ENCODE measurements around the gene ISOC2.
"Not testable (repeated sequence)": the region's sequence is repeated elsewhere in the genome, so short reads cannot be mapped to it uniquely, and the experiment has no call there.

Gene ISOC2

GRCh38 chr19:55440411-55441105, 20.9 kb downstream of the ISOC2 start:
- DNase-seq (ENCODE audit: low spot score), result no peak

- DNase-seq (ENCODE audit: low spot score), result no peak
Measured at GRCh38 chr19:55439052-55439451, 22.4 kb downstream of the ISOC2 start.

- peak; percentile 79 for DNase-seq (ENCODE audit: low spot score)
Measured at GRCh38 chr19:55437410-55437809, 24.0 kb downstream of the ISOC2 start.

GRCh38 chr19:55436847-55437246, 24.6 kb downstream of the ISOC2 start:
- DNase-seq (ENCODE audit: low spot score), result no peak

DNA sequence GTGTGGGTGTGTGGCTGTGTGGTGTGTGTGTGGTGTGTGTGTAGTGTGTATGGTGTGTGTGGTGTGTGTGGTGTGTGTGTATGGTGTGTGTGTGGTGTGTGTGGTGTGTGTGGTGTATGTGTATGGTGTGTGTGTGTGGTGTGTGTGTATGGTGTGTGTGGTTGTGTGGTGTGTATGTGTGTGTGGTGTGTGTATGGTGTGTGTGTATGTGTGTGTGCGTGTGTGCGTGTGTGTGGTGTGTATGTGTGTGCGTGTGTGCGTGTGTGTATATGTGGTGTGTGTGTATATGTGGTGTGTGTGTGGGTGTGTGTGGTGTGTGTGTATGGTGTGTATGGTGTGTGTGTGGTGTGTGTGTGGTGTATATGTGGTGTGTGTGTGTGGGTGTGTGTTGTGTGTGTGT, 26.4 kb downstream of the ISOC2 start:
- no peak for DNase-seq (ENCODE audit: low spot score)

GRCh38 chr19:55434356-55434919, 27.0 kb downstream of the ISOC2 start:
- DNase-seq (ENCODE audit: low spot score), result no peak

DNA sequence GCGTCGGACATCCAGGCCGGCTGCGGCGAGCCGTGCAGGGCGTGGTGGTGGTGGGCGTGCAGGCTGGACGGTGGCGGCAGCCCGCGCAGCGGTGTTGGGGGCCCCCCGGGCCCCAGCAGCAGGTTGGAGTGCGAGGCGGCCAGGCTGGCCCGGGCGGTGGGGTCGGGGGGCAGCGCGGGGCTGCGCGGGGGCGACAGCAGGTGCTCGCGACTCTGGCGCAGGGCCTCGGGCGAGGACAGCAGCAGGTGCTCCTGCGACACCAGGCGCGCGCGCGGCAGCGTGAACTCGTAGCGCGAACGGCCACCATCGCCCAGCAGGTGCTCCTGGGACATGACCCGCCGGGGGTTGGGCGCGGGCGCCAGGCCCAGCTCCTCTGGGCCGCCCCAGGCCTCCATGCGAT, 28.1 kb downstream of the ISOC2 start:
- DNase-seq (ENCODE audit: low spot score), result no peak

DNA sequence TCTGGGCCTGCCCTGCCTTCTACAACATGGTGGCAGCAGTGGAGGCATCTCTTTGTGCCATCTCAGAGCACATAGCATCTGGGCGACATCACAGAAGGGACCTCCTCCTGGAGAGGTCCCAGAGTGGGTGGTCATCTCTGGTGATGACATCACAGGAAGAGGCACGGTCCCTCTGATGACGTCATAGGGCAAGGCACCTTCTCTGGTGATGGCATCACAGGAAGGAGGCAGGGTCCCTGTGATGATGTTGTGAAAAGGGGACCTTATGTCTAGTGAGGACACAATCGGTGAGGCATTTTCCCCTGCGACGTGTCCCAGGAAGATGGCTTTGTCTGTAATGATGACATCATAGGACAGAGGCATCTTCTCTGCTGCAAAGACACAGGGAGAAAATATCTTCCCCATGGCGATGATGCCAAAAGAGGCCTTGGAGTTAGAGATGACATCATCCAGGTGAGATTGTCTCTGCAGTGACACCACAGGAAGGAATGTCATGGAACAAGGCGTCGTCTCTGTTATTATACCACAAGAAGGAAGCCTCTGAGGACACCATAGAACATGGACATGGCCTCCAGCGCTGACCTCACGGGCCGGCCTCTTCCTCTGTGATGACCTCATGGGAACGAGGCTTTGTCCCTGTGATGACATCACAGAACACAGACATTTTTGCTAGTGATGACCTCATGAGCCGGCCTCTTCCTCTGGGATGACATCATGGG, 29.0 kb downstream of the ISOC2 start:
- no peak for DNase-seq (ENCODE audit: low spot score)

DNA sequence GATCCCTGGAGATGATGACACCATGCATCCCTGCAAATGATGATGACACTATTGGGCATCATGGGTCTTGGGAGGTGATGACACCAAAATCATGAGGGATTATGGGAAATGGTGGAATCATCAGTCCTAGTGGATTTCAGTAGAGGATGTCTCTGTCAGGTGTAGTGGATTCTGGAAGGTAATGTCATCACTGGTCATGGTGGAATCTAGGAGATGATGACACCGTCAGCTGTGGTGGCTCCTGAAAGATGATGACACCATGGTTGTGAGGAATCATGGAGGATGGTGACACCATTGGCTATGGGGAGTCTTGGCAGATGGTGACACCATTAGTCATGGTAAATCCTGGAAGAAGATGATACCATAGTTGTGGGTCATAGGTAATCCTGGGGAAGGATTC, 30.3 kb downstream of the ISOC2 start:
- no peak for DNase-seq (ENCODE audit: low spot score)

- no peak for DNase-seq (ENCODE audit: low spot score)
Measured at GRCh38 chr19:55426042-55426441, 35.4 kb downstream of the ISOC2 start.

- no peak for DNase-seq (ENCODE audit: low spot score)
Measured at GRCh38 chr19:55424518-55424917, 36.9 kb downstream of the ISOC2 start.

- no peak for DNase-seq (ENCODE audit: low spot score)
Measured at GRCh38 chr19:55423225-55424005, 38.0 kb downstream of the ISOC2 start.

GRCh38 chr19:55421281-55421680, 40.2 kb downstream of the ISOC2 start:
- DNase-seq (ENCODE audit: low spot score), result not testable (repeated sequence)

DNA sequence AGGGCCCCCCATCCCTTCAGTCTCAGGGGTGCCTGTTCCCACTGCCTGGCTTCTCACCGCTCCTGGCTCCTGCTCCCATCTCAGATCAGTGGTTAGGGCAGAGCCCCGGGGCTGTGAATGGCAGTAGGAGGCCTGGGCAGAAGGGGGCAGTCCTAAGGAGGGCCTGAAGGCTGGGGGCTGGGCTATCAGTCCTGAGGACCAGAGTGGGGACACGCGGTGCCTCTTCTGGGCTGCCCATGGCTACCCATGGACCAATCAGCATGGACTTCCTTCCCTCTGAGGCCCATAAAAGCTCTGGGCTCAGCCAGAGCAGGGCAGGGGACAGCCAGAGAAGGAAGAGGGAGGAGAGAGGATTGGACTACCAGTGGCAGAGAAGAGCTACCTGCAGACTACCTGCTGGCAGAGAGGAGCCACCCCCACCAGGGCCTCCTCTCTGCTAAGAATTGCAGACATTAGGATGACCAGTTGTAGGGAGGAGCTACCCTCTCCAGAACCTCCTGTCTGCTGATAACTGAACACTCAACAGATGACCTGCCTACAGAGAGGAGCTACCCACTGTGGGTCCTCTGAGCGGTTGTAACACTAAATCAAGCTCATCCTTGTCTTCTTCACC, 41.7 kb downstream of the ISOC2 start:
- no peak for DNase-seq (ENCODE audit: low spot score)

- no peak for DNase-seq (ENCODE audit: low spot score)
Measured at GRCh38 chr19:55419103-55419502, 42.3 kb downstream of the ISOC2 start.

DNA sequence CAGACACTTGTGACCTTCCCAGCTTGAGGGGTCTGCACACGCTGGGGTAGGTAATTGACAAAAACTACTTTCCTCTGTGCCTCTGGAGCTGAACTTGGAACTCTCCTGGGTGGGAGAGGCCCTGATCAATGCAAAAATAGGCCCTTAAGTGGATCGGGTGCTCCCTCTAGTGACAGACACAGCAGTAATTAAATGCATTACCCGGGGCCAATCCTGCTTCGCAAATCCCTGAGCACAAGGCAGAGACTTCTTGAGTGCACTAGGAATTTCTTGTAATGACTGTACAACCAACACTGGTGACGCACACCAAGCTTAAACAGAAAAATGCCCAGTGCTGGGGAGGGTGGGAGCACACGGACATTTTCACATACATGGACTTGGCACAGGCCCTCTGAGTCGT, 43.3 kb downstream of the ISOC2 start:
- DNase-seq (ENCODE audit: low spot score), result peak; percentile 85

- DNase-seq (ENCODE audit: low spot score), result no peak
Measured at GRCh38 chr19:55410168-55410567, 51.3 kb downstream of the ISOC2 start.

GRCh38 chr19:55409179-55409578, 52.3 kb downstream of the ISOC2 start:
- DNase-seq (ENCODE audit: low spot score), result not testable (repeated sequence)

GRCh38 chr19:55408533-55408872, 52.9 kb downstream of the ISOC2 start:
- DNase-seq (ENCODE audit: low spot score), result no peak

- peak; percentile 100 for DNase-seq (ENCODE audit: low spot score)
Measured at GRCh38 chr19:55407800-55408532, 53.5 kb downstream of the ISOC2 start.

- not testable (repeated sequence) for DNase-seq (ENCODE audit: low spot score)
Measured at GRCh38 chr19:55407550-55407799, 54.0 kb downstream of the ISOC2 start, which contains the start of gene UBE2S. TSS of gene UBE2S (minus strand) at chr19:55407788. CDS start at chr19:55407589, 199 bp downstream.

All from hepatic stellate cell (primary cell).